ENCODE results near the gene KRTAP19-6. TPM values are rescaled to one million over a fixed set of nuclear protein-coding genes. Genes with fewer than 3 reads are reported as not detected.

Gene KRTAP19-6
- total RNA-seq, 1 donor from 2014 or later, result not detected

Small RNA genes lying within 50 kb of the gene (small RNA-seq; reads per million reads assigned to genes)
- gene AP000567.1 (ENCODE audit: low replicate concordance), result not detected
- gene KRTAP19-10P (ENCODE audit: low replicate concordance), result not detected
- not detected for gene KRTAP19-11P (ENCODE audit: low replicate concordance)
- not detected for gene KRTAP19-9P (ENCODE audit: low replicate concordance)
- gene KRTAP22-2 (ENCODE audit: low replicate concordance), result not detected

Other genes starting within 250 kb of the KRTAP19-6 start
- gene KRTAP26-1, start 221.5 kb downstream of the KRTAP19-6 start, total RNA-seq, result 3.6 TPM
- gene KRTAP27-1, start 204.2 kb downstream of the KRTAP19-6 start, total RNA-seq, result not detected
- gene KRTAP23-1, start 193.3 kb downstream of the KRTAP19-6 start, total RNA-seq, result not detected
- 2.9 TPM for gene KRTAP13-2, start 169.6 kb downstream of the KRTAP19-6 start, total RNA-seq
- 0.99 TPM for gene KRTAP13-1, start 145.8 kb downstream of the KRTAP19-6 start, total RNA-seq
- not detected for gene KRTAP13-3, start 115.9 kb downstream of the KRTAP19-6 start, total RNA-seq
- not detected for gene KRTAP13-4, start 111.6 kb downstream of the KRTAP19-6 start, total RNA-seq
- gene KRTAP15-1, start 101.6 kb downstream of the KRTAP19-6 start, total RNA-seq, result not detected
- 11.4 TPM for gene KRTAP19-1, start 61.5 kb downstream of the KRTAP19-6 start, total RNA-seq
- gene KRTAP19-2, start 54.4 kb downstream of the KRTAP19-6 start, total RNA-seq, result not detected
- gene KRTAP19-3, start 49.9 kb downstream of the KRTAP19-6 start, total RNA-seq, result 9.7 TPM
- not detected for gene KRTAP19-4, start 44.7 kb downstream of the KRTAP19-6 start, total RNA-seq
- gene KRTAP19-5, start 39.7 kb downstream of the KRTAP19-6 start, total RNA-seq, result 25.9 TPM
- gene KRTAP19-7, start 19.4 kb upstream of the KRTAP19-6 start, total RNA-seq, result not detected
- gene KRTAP22-2, start 48.5 kb upstream of the KRTAP19-6 start, total RNA-seq, result not detected
- not detected for gene KRTAP6-3, start 50.6 kb upstream of the KRTAP19-6 start, total RNA-seq
- gene KRTAP6-2, start 57.0 kb upstream of the KRTAP19-6 start, total RNA-seq, result not detected
- not detected for gene KRTAP22-1, start 59.2 kb upstream of the KRTAP19-6 start, total RNA-seq
- not detected for gene KRTAP6-1, start 72.1 kb upstream of the KRTAP19-6 start, total RNA-seq
- not detected for gene KRTAP20-1, start 74.6 kb upstream of the KRTAP19-6 start, total RNA-seq
- not detected for gene KRTAP20-4, start 78.8 kb upstream of the KRTAP19-6 start, total RNA-seq
- 1.2 TPM for gene KRTAP20-2, start 93.3 kb upstream of the KRTAP19-6 start, total RNA-seq
- not detected for gene KRTAP20-3, start 101.0 kb upstream of the KRTAP19-6 start, total RNA-seq
- gene KRTAP21-3, start 176.9 kb upstream of the KRTAP19-6 start, total RNA-seq, result not detected
- 1.3 TPM for gene KRTAP21-2, start 205.4 kb upstream of the KRTAP19-6 start, total RNA-seq
- gene KRTAP21-1, start 213.6 kb upstream of the KRTAP19-6 start, total RNA-seq, result not detected

Data from skin of body (tissue), 2 donors.